ENCODE data around the gene ADCY1. TPM values are rescaled to one million over a fixed set of nuclear protein-coding genes. Genes with fewer than 3 reads are reported as not detected.

ADCY1 gene
- total RNA-seq, 3 donors from 2014 or later (not counting 1 experiment from before 2014, with no cell fraction given), result 0.02 to 0.15 TPM; not detected in 1

DNA sequence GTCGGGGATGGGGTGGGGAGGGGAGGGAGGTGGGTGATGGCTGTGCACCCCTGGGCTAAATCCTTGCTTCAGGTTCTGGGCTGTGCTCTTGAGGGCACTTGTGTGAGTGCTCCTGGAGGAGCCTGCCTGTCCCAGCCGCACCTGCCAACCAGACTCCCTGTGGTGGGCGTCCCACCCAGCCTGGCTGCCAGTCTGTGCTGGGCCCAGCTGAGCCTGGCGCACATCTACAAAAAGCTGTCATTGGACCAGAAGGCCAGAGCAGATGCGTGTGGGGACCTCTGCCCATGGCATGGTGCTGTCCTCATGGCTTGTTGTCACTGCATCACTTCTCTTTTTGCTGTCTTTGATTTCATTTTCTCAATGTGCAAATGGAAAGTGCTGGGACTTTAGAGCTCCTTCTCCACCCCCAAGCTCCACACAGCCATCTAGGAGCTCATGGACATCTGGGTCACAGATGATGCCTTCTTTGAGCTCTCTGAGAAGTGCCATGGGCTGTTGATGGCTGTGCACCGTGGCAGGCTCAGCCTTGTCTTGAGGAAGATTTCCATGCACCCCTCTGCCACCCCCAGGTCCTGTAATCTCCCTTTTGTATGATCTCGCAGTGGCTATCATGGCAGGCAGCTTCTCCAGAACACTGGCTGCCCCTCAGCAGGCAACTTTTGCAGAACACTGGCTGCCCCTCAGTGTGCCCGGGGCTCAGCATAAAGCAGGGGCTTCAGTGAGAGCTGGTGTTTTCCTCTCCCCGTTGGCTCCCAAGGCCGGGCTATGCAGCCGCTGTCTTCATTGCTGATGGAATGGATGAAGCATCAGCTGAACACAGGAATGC, 83.9 kb downstream of the ADCY1 start:
- no peaks in the 10 kb centered on the region for H3K27me3 Mint-ChIP-seq (ENCODE audit: low read depth in 2 of 2)
- ATAC-seq (no peak), DNase-seq (no peak)
- TF ChIP-seq, protein P1, sequence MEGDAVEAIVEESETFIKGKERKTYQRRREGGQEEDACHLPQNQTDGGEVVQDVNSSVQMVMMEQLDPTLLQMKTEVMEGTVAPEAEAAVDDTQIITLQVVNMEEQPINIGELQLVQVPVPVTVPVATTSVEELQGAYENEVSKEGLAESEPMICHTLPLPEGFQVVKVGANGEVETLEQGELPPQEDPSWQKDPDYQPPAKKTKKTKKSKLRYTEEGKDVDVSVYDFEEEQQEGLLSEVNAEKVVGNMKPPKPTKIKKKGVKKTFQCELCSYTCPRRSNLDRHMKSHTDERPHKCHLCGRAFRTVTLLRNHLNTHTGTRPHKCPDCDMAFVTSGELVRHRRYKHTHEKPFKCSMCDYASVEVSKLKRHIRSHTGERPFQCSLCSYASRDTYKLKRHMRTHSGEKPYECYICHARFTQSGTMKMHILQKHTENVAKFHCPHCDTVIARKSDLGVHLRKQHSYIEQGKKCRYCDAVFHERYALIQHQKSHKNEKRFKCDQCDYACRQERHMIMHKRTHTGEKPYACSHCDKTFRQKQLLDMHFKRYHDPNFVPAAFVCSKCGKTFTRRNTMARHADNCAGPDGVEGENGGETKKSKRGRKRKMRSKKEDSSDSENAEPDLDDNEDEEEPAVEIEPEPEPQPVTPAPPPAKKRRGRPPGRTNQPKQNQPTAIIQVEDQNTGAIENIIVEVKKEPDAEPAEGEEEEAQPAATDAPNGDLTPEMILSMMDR (IDR thresholded peaks at IDR 0.05), result no peak
- no peak overlapping the region for H3K27ac ChIP-seq (ENCODE audit: low read length)
- H3K4me1 ChIP-seq (ENCODE audit: control insufficient read depth, insufficient read depth, low read length), result no peaks in the 10 kb centered on the region
- H3K9me3 Mint-ChIP-seq, result no peaks in the 10 kb centered on the region
- H3K27ac Mint-ChIP-seq, result no peak overlapping the region
- intact Hi-C loops (cut with micrococcal nuclease), result no loop called here
- no peak overlapping the region for H3K4me3 Mint-ChIP-seq
- no peaks in the 10 kb centered on the region for H3K36me3 Mint-ChIP-seq
- no peaks in the 10 kb centered on the region for H3K9me3 ChIP-seq (ENCODE audit: control insufficient read depth, insufficient read depth, low read length)
- H3K4me1 Mint-ChIP-seq, result no peaks in the 10 kb centered on the region
- no peaks in the 10 kb centered on the region for H3K27me3 ChIP-seq (ENCODE audit: control insufficient read depth, insufficient read depth, low read length)
- H3K4me3 ChIP-seq (ENCODE audit: low read length), result no peak overlapping the region
- H3K36me3 ChIP-seq (ENCODE audit: control insufficient read depth, insufficient read depth, low read length), result no peaks in the 10 kb centered on the region
- WGBS (ENCODE audit: insufficient coverage), result 89% methylated on average over 11 of the region's 11 CpGs

DNA sequence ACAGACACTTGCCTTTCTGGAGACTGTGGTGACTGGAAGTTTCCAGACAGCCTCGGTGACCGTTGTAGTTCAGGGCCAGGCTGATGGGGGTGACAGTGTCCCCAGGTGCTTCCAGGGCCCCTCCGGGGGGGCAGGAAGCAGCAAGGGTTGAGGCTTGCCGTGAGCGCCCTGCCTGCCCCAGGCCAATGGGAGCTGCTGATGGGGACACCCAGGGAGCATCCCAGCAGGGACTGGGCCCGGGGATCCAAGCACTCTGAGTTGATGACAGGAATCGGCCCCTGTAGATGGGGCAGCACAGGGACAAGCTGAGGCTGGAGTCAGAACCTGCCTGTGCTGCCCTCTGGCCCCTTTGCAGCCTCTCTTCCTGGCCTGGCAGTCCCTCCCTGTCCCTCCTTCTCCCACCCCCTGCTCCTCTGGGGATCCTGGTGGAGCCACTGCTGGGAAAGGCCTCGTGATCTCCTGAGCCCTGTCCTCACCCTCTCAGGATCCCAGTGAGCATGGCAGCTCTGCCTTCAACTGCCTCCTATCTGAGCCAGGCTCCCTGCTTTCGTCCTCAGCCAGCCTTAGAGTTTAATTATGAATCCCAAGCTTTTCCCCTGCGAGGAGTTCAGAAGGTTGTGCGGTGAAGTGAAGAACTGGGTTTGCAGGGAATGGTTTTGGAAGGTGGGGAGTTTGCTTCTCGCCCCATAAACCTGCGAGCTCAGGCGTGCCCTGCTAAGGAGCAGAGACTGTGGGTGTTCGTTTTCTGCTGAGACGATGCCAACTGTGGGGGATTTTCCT, 84.7 kb downstream of the ADCY1 start:
- intact Hi-C loops (cut with micrococcal nuclease), result no loop called here
- Mint-ChIP-seq H3K27me3 (ENCODE audit: low read depth in 2 of 2) (no peaks in the 10 kb centered on the region), H3K9me3 (no peaks in the 10 kb centered on the region), H3K4me3 (no peak overlapping the region), H3K4me1 (no peaks in the 10 kb centered on the region), H3K27ac (no peak overlapping the region), H3K36me3 (no peaks in the 10 kb centered on the region)
- no peak for DNase-seq
- no peaks in the 10 kb centered on the region for H3K36me3 ChIP-seq (ENCODE audit: control insufficient read depth, insufficient read depth, low read length)
- no peak overlapping the region for H3K27ac ChIP-seq (ENCODE audit: low read length)
- 83% methylated on average over 16 of the region's 16 CpGs for WGBS (ENCODE audit: insufficient coverage)
- H3K4me3 ChIP-seq (ENCODE audit: low read length), result no peak overlapping the region
- no peaks in the 10 kb centered on the region for H3K4me1 ChIP-seq (ENCODE audit: control insufficient read depth, insufficient read depth, low read length)
- no peaks in the 10 kb centered on the region for H3K27me3 ChIP-seq (ENCODE audit: control insufficient read depth, insufficient read depth, low read length)
- ATAC-seq, result no peak
- TF ChIP-seq, protein P1 (IDR thresholded peaks at IDR 0.05), result no peak
- no peaks in the 10 kb centered on the region for H3K9me3 ChIP-seq (ENCODE audit: control insufficient read depth, insufficient read depth, low read length)

DNA sequence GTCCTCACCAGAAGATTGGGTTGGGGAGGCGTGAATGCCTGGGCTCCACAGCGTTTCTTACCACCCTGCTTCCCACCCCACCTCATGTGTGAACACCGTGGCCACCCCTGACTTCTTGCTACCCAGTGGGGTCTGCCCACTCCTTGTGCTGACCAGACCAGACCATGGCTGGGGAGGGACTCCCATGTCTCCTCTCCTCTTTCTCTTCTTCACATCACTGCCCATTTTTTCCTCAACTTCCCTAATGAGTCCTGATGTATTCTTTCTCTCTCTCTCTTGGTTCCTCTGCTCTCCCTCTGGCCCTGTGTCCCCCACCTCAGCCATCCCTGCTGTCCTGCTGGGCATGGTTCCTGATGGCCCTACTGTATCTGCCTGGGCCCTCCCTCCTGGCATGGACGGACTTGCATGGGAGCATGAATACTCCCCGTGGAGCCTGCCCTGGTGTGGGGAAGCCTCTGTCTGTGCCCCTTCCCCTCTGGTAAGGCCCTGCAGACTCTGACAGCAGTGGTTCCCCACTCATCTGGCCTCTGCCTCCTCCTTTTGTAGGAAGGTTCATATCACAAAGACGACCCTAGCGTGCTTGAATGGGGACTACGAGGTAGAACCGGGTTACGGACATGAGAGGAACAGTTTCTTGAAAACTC, 85.5 kb downstream of the ADCY1 start:
- Mint-ChIP-seq H3K27ac (no peak overlapping the region), H3K36me3 (no peaks in the 10 kb centered on the region), H3K4me3 (no peak overlapping the region), H3K9me3 (no peaks in the 10 kb centered on the region), H3K27me3 (ENCODE audit: low read depth in 2 of 2) (no peaks in the 10 kb centered on the region), H3K4me1 (no peaks in the 10 kb centered on the region)
- H3K4me3 ChIP-seq (ENCODE audit: low read length), result no peak overlapping the region
- intact Hi-C loops (cut with micrococcal nuclease), result no loop called here
- no peaks in the 10 kb centered on the region for H3K27me3 ChIP-seq (ENCODE audit: control insufficient read depth, insufficient read depth, low read length)
- DNase-seq (no peak), ATAC-seq (no peak)
- no peaks in the 10 kb centered on the region for H3K4me1 ChIP-seq (ENCODE audit: control insufficient read depth, insufficient read depth, low read length)
- H3K9me3 ChIP-seq (ENCODE audit: control insufficient read depth, insufficient read depth, low read length), result no peaks in the 10 kb centered on the region
- 77% methylated on average over 10 of the region's 10 CpGs for WGBS (ENCODE audit: insufficient coverage)
- TF ChIP-seq, protein P1 (IDR thresholded peaks at IDR 0.05), result no peak
- no peak overlapping the region for H3K27ac ChIP-seq (ENCODE audit: low read length)
- no peaks in the 10 kb centered on the region for H3K36me3 ChIP-seq (ENCODE audit: control insufficient read depth, insufficient read depth, low read length)
